Measurements from ENCODE around the gene APBB2.
"Not testable (repeated sequence)": the region's sequence is repeated elsewhere in the genome, so short reads cannot be mapped to it uniquely, and the experiment has no call there.

The APBB2 gene

DNA sequence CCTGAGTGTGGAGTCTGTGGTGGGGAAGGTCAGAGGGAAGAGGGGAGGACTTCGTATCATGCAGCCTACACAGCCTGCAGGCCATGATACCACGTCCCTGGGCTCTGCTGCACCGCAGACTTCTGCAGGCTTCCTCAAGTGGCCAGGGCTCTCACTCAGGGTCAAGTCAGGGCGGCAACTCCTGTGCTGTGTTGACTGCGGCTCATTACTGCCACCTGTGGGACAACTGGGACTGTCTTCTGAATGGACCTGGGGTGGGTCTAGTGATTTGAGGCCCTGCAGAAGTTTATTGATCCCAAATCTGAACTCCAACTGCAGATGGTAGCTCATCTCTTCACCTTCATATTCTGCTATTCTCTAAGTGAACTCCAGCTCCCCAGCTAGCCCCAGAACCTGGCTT lies 297.5 kb downstream of the APBB2 start:
- peaks cover 8% of the 10 kb centered on the region for H3K4me1 ChIP-seq (ENCODE audit: control insufficient read depth, low read depth, low read length)
- H3K27me3 ChIP-seq (ENCODE audit: control insufficient read depth, insufficient read depth, low read length) = no peaks in the 10 kb centered on the region
- no peaks in the 10 kb centered on the region for H3K9me3 ChIP-seq (ENCODE audit: control insufficient read depth, low read depth, low read length)
- H3K9ac ChIP-seq (ENCODE audit: low read length) = no peak overlapping the region
- no peak overlapping the region for H3K4me3 ChIP-seq (ENCODE audit: low read length)
- H3K36me3 ChIP-seq (ENCODE audit: control insufficient read depth, low read depth, low read length) = no peaks in the 10 kb centered on the region
- no peak overlapping the region for H3K27ac ChIP-seq (ENCODE audit: low read length)

DNA sequence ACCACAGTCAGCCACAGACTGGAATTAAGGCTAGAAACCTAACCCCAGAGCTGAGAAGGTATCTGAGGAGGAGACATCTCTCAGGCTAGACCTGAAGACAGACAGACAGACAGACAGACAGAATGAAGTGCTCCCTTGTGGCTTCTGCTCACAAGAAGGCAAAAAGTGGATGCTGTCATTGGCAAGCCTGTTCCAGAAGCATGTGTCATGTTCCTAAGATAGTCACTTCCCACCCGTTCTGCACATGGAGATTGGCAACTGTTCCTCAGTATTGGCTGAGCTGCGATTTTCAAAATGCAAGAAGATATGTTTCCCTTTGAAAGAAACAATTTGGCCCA lies 298.2 kb downstream of the APBB2 start:
- Histone ChIP-seq H3K9ac (ENCODE audit: low read length) (no peak overlapping the region), H3K4me3 (ENCODE audit: low read length) (no peak overlapping the region), H3K9me3 (ENCODE audit: control insufficient read depth, low read depth, low read length) (no peaks in the 10 kb centered on the region)

DNA sequence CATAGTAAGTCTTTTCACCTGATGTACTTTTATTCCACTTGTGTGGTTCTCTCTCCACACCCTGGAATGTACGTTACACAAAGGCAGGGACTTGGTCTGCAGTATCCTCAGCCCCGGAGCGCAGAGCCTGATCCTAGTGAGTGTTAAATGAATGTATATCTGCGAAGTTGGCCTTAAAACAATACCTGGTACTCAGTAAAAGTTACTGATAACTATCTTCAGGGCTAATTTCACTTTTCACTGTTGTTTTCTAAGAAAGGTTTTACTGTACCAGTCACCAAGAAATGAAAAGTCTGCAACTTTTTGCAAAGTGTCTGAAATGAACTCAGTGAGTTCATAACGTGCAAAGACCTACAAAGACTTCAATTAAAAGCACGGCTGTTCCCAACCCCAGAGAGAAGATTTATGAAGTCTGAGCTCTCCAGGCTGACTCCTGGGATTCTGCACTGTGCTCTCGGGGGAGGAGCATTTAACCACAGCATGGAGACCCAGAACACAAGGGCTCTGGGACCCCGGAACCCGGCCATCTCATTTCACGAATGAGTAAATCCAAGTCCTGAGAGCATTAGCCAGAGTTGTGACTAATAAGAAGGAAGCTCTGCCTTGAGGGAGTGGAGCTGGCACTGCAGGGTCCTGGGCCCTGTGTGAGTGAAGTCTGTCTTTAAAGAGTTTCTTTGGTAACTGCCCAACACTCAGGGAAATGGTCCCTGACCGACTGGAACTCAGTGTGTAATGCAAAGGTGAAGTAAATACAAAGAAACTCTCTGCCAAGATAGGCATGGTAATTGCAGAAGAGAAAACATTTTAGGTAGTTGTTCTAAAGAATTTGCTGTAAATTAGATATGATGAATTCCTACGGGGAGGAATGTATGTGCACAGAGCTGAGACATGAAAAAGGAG lies 298.8 kb downstream of the APBB2 start:
- Histone ChIP-seq H3K27me3 (ENCODE audit: control insufficient read depth, insufficient read depth, low read length) (no peaks in the 10 kb centered on the region), H3K36me3 (ENCODE audit: control insufficient read depth, low read depth, low read length) (no peaks in the 10 kb centered on the region), H3K9ac (ENCODE audit: low read length) (no peak overlapping the region), H3K9me3 (ENCODE audit: control insufficient read depth, low read depth, low read length) (no peaks in the 10 kb centered on the region), H3K4me1 (ENCODE audit: control insufficient read depth, low read depth, low read length) (peaks cover 8% of the 10 kb centered on the region), H3K27ac (ENCODE audit: low read length) (no peak overlapping the region), H3K4me3 (ENCODE audit: low read length) (no peak overlapping the region)

More for the DNA sequence above, 298.2 kb downstream of the APBB2 start:
- Histone ChIP-seq H3K27ac (ENCODE audit: low read length) (no peak overlapping the region), H3K4me1 (ENCODE audit: control insufficient read depth, low read depth, low read length) (peaks cover 8% of the 10 kb centered on the region), H3K27me3 (ENCODE audit: control insufficient read depth, insufficient read depth, low read length) (no peaks in the 10 kb centered on the region), H3K36me3 (ENCODE audit: control insufficient read depth, low read depth, low read length) (no peaks in the 10 kb centered on the region)

DNA sequence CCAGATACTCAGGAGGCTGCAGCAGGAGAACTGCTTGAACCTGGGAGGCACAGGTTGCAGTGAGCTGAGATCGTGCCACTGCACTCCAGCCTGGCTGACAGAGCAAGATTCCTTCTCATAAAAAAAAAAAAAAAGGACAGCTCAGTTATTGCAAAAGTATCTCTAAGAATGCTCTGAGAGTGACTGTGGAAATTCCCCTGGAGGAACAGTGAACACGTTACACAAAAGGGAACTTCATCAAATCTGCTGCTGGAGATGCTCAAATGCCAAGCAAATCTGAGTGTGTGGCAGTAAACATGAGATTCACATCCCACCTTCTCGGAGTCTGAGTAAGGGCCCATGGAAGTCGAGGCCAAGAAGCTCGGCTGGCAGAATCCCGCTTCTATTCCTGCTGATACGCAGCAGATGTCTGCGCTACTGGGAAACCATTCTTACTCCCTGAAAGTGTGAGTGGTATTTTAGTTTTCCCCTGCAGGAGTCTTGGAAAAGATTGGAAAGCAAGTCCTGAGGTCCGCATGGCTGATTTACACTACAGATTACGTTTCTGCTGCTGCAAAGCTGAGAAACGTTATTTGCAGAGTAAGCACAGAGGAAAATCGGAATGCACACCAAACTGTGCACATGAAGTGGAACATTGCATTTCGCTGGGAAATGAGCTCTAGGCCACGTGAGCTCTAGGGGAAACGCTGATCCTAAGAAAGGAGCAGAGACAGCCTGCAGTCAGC lies 301.7 kb downstream of the APBB2 start:
- no peak overlapping the region for H3K9ac ChIP-seq (ENCODE audit: low read length)
- no peaks in the 10 kb centered on the region for H3K9me3 ChIP-seq (ENCODE audit: control insufficient read depth, low read depth, low read length)
- peaks cover 4% of the 10 kb centered on the region for H3K4me1 ChIP-seq (ENCODE audit: control insufficient read depth, low read depth, low read length)
- no peaks in the 10 kb centered on the region for H3K36me3 ChIP-seq (ENCODE audit: control insufficient read depth, low read depth, low read length)
- H3K27ac ChIP-seq (ENCODE audit: low read length) = no peak overlapping the region
- H3K27me3 ChIP-seq (ENCODE audit: control insufficient read depth, insufficient read depth, low read length) = no peaks in the 10 kb centered on the region
- H3K4me3 ChIP-seq (ENCODE audit: low read length) = no peak overlapping the region

DNA sequence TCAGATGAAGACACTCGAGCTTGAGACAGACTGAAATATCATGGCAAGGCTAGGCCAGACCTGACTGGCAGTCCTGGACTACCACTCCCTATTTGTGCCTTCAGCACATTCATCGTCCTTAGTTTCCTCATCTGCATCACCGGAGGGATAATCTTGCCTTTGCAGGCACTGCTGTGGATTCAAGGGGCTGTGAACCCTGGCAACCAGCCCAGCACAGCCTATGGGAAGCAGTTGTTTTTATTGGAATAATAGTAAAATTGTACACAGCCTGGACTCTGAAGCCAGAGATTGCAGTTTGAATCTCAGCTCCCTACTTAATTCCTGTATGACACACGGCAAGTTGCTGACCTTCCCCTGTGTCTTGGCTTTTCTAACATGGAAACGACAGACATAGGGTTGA lies 303.6 kb downstream of the APBB2 start:
- Histone ChIP-seq H3K4me3 (ENCODE audit: low read length) (no peak overlapping the region), H3K36me3 (ENCODE audit: control insufficient read depth, low read depth, low read length) (no peaks in the 10 kb centered on the region), H3K9ac (ENCODE audit: low read length) (no peak overlapping the region), H3K27ac (ENCODE audit: low read length) (no peak overlapping the region), H3K9me3 (ENCODE audit: control insufficient read depth, low read depth, low read length) (no peaks in the 10 kb centered on the region), H3K4me1 (ENCODE audit: control insufficient read depth, low read depth, low read length) (peaks cover 4% of the 10 kb centered on the region), H3K27me3 (ENCODE audit: control insufficient read depth, insufficient read depth, low read length) (no peaks in the 10 kb centered on the region)

DNA sequence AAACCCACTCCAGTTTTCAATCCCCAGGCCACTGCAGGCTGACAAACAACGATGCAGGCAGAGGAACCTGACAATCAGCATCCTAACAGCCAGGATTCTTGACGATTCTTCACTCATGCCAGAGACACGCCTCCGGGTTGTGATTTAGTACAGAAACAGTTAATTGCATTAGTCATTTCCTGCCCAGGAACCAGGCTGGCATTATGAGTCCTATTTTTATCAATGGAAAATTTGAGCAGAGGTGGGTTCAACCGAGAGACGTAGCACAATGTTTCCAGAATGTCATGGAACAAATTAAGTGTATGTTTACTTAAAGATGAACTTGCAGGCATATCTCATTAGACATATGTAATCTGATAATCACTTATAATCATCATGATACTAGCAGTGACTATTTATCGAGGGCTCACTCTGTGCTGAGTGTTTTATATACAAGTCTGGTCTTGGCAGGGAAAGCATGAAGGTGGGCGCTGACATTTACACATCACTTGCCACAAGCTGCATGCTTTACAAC lies 304.9 kb downstream of the APBB2 start:
- Histone ChIP-seq H3K4me3 (ENCODE audit: low read length) (no peak overlapping the region), H3K9me3 (ENCODE audit: control insufficient read depth, low read depth, low read length) (no peaks in the 10 kb centered on the region), H3K27ac (ENCODE audit: low read length) (no peak overlapping the region), H3K36me3 (ENCODE audit: control insufficient read depth, low read depth, low read length) (no peaks in the 10 kb centered on the region), H3K4me1 (ENCODE audit: control insufficient read depth, low read depth, low read length) (peaks cover 4% of the 10 kb centered on the region), H3K9ac (ENCODE audit: low read length) (no peak overlapping the region), H3K27me3 (ENCODE audit: control insufficient read depth, insufficient read depth, low read length) (no peaks in the 10 kb centered on the region)

DNA sequence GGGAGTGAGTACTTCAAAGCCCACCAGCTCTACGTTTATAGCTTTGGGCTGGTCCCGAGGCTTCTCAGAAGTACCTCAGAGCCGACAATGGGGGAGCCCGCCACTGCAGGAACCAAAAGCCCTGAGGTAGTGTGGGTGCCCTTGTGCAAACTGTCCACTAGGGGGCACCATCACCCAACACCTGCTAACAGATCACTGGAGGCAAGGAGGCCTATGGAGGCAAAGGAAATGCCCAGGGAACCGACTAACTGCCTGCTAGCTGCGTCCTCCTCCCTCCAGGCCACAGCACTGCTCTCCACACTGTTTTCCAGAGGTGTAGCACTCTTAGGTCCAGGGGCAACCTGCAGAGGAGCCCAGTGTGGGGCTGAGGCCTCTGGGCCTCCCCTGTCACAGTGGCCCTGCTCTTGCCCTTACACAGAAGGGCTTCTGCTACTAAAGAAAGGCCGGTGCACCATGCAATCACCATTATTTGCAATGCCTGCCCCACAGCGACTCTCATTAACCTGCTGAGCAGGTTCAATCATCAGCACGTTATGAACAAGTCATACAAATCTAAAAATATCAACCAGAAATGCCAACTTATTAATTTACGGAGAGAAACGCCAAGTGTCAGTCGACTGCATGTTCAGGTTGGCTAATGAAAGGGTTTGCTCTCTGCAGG lies 305.5 kb downstream of the APBB2 start:
- Histone ChIP-seq H3K27me3 (ENCODE audit: control insufficient read depth, insufficient read depth, low read length) (no peaks in the 10 kb centered on the region), H3K4me3 (ENCODE audit: low read length) (no peak overlapping the region), H3K9ac (ENCODE audit: low read length) (no peak overlapping the region), H3K9me3 (ENCODE audit: control insufficient read depth, low read depth, low read length) (no peaks in the 10 kb centered on the region), H3K27ac (ENCODE audit: low read length) (no peak overlapping the region), H3K36me3 (ENCODE audit: control insufficient read depth, low read depth, low read length) (no peaks in the 10 kb centered on the region), H3K4me1 (ENCODE audit: control insufficient read depth, low read depth, low read length) (peaks cover 4% of the 10 kb centered on the region)

DNA sequence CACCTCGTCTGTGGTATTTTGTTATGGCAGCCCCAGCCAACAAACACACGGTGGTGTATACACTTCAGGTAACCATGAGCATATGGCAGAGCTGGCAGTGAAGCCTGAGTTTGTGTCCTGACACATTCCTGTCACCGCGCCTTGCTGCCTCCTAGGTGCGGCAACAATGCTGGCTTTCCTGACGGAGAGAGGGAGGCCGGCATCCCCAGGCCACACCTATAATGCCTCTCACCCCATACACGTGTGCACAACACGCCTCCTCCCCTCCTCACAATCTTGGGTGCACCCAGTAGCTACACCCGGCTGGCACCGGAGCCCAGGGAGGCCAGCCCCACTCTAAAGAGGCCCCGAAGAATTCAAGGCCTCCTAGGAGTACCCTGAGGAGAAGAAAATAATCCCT lies 306.0 kb downstream of the APBB2 start:
- Histone ChIP-seq H3K4me1 (ENCODE audit: control insufficient read depth, low read depth, low read length) (peaks cover 4% of the 10 kb centered on the region), H3K9ac (ENCODE audit: low read length) (peak overlapping the region; percentile 3), H3K27me3 (ENCODE audit: control insufficient read depth, insufficient read depth, low read length) (no peaks in the 10 kb centered on the region), H3K27ac (ENCODE audit: low read length) (no peak overlapping the region), H3K9me3 (ENCODE audit: control insufficient read depth, low read depth, low read length) (no peaks in the 10 kb centered on the region), H3K4me3 (ENCODE audit: low read length) (no peak overlapping the region), H3K36me3 (ENCODE audit: control insufficient read depth, low read depth, low read length) (no peaks in the 10 kb centered on the region)

DNA sequence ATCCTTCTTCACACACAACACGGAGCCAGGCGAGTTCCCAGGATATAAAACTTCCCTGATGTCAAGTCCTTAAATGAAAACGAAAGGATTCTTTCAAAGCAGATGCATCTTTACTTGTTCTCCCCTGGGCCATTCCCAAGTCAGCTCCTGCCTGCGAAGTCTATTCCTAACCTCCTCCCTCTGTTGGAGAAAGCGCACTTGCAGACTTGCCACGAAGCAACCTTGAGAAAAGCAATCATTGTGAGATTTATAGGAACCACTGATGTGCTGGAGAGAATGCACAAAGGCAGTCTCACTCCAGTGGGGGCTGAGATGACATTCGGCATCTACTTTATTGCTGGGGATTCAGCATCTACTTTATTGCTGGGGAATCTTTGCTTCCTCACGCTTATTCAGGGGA lies 308.9 kb downstream of the APBB2 start:
- Histone ChIP-seq H3K27ac (ENCODE audit: low read length) (no peak overlapping the region), H3K36me3 (ENCODE audit: control insufficient read depth, low read depth, low read length) (no peaks in the 10 kb centered on the region), H3K4me1 (ENCODE audit: control insufficient read depth, low read depth, low read length) (peaks cover 4% of the 10 kb centered on the region), H3K9me3 (ENCODE audit: control insufficient read depth, low read depth, low read length) (no peaks in the 10 kb centered on the region), H3K27me3 (ENCODE audit: control insufficient read depth, insufficient read depth, low read length) (no peaks in the 10 kb centered on the region), H3K4me3 (ENCODE audit: low read length) (no peak overlapping the region), H3K9ac (ENCODE audit: low read length) (no peak overlapping the region)

DNA sequence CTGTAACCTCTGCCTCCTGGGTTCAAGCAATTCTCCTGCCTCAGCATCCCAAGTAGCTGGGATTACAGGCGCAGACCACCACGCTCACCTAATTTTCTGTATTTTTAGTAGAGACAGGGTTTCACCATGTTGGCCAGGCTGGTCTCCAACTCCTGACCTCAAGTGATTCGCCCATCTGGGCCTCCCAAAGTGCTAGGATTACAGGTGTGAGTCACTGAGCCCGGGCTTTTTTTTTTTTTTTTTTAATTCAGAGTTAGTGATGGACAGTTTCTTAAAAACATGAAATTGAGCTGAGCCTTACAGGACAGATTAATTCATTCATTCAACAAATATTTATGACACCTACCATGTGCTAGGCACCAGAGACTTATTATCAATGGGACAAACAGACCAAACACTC lies 313.8 kb downstream of the APBB2 start:
- not testable (repeated sequence) for H3K27ac ChIP-seq (ENCODE audit: low read length); H3K4me1 ChIP-seq (ENCODE audit: control insufficient read depth, low read depth, low read length); H3K9me3 ChIP-seq (ENCODE audit: control insufficient read depth, low read depth, low read length); H3K4me3 ChIP-seq (ENCODE audit: low read length); H3K27me3 ChIP-seq (ENCODE audit: control insufficient read depth, insufficient read depth, low read length); H3K36me3 ChIP-seq (ENCODE audit: control insufficient read depth, low read depth, low read length); H3K9ac ChIP-seq (ENCODE audit: low read length)

DNA sequence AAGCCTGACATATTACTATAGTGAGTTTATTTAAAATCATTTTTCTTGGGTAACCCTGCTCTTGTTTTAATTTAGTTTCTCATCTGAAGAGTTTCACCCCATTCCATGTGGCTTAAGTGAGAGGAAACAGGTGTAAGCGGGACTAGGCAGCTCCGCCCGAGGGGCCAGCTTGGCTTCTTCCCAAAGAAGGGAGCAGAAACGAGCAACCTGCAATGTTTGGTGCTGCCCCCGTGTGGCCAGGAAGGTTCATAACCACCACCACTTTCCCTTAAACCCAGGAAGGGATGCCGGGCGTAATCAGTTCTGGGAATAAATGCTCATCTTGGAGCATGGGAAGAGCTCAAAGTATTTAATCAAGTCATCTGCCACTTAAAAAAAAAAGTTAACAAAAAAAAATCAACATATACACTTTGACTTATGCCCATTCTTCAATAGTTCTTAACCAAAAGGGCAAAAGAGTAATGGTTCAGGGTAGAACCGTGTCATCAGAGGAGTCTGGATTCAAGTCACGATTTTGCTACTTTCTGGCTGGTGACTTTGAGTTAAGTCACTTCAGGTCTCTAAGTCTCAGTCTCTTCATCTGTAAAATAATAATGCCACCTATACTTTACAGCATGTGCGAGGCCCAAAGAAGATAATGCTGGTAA lies 316.7 kb downstream of the APBB2 start:
- H3K9ac ChIP-seq (ENCODE audit: low read length) = no peak overlapping the region
- no peak overlapping the region for H3K4me3 ChIP-seq (ENCODE audit: low read length)
- H3K4me1 ChIP-seq (ENCODE audit: control insufficient read depth, low read depth, low read length) = no peaks in the 10 kb centered on the region
- no peaks in the 10 kb centered on the region for H3K9me3 ChIP-seq (ENCODE audit: control insufficient read depth, low read depth, low read length)
- H3K27ac ChIP-seq (ENCODE audit: low read length) = no peak overlapping the region
- H3K36me3 ChIP-seq (ENCODE audit: control insufficient read depth, low read depth, low read length) = no peaks in the 10 kb centered on the region
- no peaks in the 10 kb centered on the region for H3K27me3 ChIP-seq (ENCODE audit: control insufficient read depth, insufficient read depth, low read length)

Data from iPS-18a (cell line).